Measurements from ENCODE around the gene CELF2. TPM values are rescaled to one million over a fixed set of nuclear protein-coding genes. Genes with fewer than 3 reads are reported as not detected.

Gene CELF2
- total RNA-seq, 1 experiment from 2014 or later = 28.7 TPM

- H3K27me3 ChIP-seq (ENCODE audit: insufficient read depth, low read length) = no peaks in the 10 kb centered on the region
- H3K23me2 ChIP-seq (ENCODE audit: insufficient read length, low read depth, low read length, poor library complexity, severe bottlenecking) = no peaks in the 10 kb centered on the region
- peaks cover 6% of the 10 kb centered on the region for H3K27me3 Mint-ChIP-seq (ENCODE audit: low read depth)
- H2BK12ac ChIP-seq (ENCODE audit: insufficient read length, low read depth, low read length) = no peak overlapping the region
- H3K4me3 Mint-ChIP-seq = no peak overlapping the region
- H4K20me1 ChIP-seq (ENCODE audit: control insufficient read depth, insufficient read depth, insufficient read length) = no peaks in the 10 kb centered on the region
- H3K79me2 ChIP-seq (ENCODE audit: insufficient read depth, low read length) = no peaks in the 10 kb centered on the region
- no peak for DNase-seq
- H3K9me3 ChIP-seq (ENCODE audit: control insufficient read depth, low read depth, low read length) = no peaks in the 10 kb centered on the region
- H2BK5ac ChIP-seq (ENCODE audit: insufficient read length, low read length) = no peak overlapping the region
- H2AFZ ChIP-seq (ENCODE audit: low read length) = no peak overlapping the region
- H3K79me1 ChIP-seq (ENCODE audit: insufficient read depth, low read depth, low read length, poor library complexity, severe bottlenecking) = no peaks in the 10 kb centered on the region
- H3K27ac Mint-ChIP-seq = no peak overlapping the region; a peak in 1 of 7 replicates
- no peak overlapping the region for H3K18ac ChIP-seq (ENCODE audit: insufficient read length, low read depth, low read length)
- H3K4me1 Mint-ChIP-seq = peaks cover 12 to 14% of the 10 kb centered on the region in 2 experiments
- H3K56ac ChIP-seq (ENCODE audit: insufficient read length, low read depth, low read length) = no peak overlapping the region
- WGBS (ENCODE audit: extremely low coverage, insufficient read length, low lambda C conversion rate) = no CpG with 5 or more reads among the region's 8 CpGs
- no peak overlapping the region for H3K4ac ChIP-seq (ENCODE audit: low read depth, low read length)
- no peak overlapping the region for H3K27ac ChIP-seq (ENCODE audit: insufficient read length, low read depth, low read length)
- no peak overlapping the region for H2BK120ac ChIP-seq (ENCODE audit: low read depth, low read length, poor library complexity, severe bottlenecking)
- no peak overlapping the region for H4K5ac ChIP-seq (ENCODE audit: insufficient read length, low read depth, low read length)
- H3T11ph ChIP-seq (ENCODE audit: low read length) = no peak overlapping the region
- H2AK5ac ChIP-seq (ENCODE audit: insufficient read length, low read length) = no peak overlapping the region
- no peak overlapping the region for H3K14ac ChIP-seq (ENCODE audit: insufficient read depth, low read length)
- no peak overlapping the region for H4K91ac ChIP-seq (ENCODE audit: insufficient read length, low read depth, low read length)
- H3K4me1 ChIP-seq (ENCODE audit: insufficient read depth, low read length) = no peaks in the 10 kb centered on the region
- no peak overlapping the region for H3K9ac ChIP-seq (ENCODE audit: extremely low read depth, insufficient read length, low read length)
- no peak overlapping the region for H2BK20ac ChIP-seq (ENCODE audit: low read depth, low read length, poor library complexity, severe bottlenecking)
- no peak overlapping the region for H3K4me2 ChIP-seq (ENCODE audit: insufficient read depth, insufficient read length, low read length)
- TF ChIP-seq CTCF (conservative IDR thresholded peaks at IDR 0.05) = no peak
- H3K23ac ChIP-seq (ENCODE audit: insufficient read length, low read depth, low read length) = no peak overlapping the region
- H3K36me3 Mint-ChIP-seq (ENCODE audit: insufficient read depth in 1 of 3, low read depth in 3 of 3) = no peaks in the 10 kb centered on the region
- no peak overlapping the region for H2BK15ac ChIP-seq (ENCODE audit: low read depth, low read length)
- H3K9me3 Mint-ChIP-seq = no peaks in the 10 kb centered on the region
- H4K8ac ChIP-seq (replicated peaks; ENCODE audit: insufficient read length, low read depth, low read length) = no peak overlapping the region
Measured at GRCh38 chr10:11386044-11386443, 368.4 kb downstream of the CELF2 start.
